ENCODE data around the gene PPDPF.
"Not testable (repeated sequence)": the region's sequence is repeated elsewhere in the genome, so short reads cannot be mapped to it uniquely, and the experiment has no call there.

The PPDPF gene

DNA sequence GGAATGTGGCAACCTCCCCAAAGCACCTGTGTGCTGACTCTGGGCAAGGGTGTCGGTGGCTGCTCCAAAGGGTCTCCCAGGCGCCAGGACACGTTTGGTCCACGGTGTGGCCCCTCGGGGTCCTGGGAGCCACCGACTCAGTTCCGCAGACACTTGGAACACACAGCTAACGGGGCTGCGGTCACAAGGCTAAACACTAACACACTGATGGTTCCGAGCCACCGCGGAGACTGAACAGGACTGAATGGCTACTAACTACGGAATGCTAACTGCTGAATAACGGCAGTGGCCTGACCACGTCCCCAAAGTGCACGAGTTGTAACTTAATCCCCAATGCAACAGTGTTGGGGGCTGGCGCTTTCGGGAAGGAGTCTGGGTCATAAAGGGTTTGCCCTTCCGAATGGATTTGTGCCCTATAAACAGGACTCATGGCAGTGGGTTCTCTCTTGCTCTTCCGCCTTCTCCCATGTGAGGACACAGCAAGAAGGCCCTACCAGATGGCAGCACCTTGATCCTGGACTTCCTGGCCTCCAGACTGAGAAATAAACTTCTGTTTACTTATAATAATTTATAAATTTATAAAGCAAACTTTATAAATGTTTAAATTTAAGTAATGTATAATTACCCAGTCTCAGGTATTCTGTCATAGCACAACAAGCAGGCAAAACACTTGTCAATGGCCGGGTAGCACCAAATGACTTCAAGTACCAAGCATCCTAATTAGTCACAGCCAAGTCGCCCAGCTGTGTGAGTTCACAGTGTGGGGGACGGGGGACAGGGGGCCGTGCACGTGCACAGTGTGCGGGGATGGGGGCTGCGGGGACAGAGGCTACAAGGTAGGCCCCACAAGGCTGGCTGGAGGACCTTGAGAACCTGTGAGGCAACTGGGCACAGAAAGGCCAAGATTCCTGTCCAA, 19.4 kb upstream of the PPDPF start:
- DNase-seq = no peak

DNA sequence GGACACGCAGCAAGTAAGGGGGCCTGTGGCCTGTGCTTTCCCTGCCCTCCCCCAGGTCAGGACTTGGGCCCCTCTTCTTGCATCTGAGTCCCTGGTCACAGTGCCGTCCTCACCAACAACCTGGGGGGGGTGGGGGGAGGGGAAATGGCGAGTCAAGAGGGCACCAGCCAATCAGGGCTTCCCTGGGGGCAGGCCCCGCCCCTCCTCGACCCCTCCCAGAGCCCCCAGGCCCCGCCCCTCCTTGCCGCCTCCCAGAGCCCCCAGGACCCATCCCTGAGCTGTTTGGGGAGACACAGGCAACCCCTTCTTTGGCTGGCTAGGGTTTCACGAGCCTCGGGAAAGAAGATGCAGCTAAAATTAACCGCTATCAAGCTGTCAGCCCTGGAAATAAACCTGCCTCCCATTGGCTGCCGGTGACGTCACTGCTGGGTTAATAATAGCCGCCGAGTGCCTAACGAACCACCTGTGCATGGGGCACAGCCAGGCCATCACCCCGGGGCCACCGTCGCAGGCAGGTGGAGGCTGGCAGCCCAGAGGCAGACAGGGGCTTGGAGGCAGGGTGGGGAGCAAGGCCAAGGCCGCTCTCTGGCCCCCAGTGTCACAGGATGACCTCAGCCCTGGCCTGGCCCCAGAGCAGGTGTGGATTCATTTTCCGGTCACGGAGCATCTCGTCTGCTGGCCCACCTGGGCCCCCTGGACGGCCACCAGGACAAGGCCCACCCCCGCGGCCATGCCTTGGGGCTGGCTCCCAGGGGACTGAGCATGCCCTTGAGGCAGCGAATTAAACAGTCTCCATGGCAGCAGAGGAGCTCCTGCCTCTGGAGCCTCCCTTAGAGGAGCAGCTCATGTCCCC, 18.5 kb upstream of the PPDPF start:
- DNase-seq = no peak

DNA sequence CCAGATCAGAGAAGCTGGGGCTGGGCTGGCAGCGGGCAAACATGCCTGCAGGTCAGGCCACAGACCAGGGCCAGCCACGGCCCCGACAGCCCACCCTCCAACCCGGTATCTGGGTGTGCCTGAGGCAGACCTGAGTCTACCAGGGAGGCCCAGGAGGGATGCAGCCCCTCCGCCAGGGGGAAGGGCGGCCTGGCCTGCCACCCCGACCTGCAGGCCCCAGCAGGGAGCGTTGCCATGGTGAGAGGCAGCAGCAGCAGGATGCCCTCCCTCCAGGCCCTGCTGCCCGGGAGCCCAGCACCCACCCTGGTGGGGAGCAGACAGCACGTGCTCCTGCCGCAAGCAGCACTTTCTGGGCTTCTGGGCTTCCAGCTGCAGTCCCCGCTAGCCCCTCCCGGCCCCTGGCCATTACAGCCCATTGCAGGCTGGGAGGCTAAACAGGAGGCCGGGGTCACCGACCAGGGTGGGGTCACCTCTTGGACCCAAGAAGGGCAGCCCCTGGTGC, 17.8 kb upstream of the PPDPF start:
- DNase-seq = no peak

DNA sequence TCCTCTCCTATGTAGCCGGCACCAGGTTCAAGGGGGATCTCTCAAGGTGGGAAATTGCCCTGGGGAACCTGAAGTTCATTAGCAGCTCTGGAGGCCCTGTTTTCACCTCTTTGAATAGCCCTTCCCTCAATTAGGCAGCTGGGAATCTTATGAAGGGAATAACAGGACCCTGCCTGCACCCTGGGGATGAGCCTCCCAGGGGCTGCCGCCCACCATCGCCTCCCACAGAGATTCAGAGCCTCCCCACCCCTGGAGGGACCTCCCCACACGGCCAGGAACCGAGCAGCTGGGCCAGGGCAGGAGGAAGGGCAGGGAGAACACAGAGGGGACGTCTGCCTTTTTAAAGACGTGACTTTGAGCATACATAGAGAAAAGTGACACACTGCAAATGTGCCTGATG, 17.0 kb upstream of the PPDPF start:
- DNase-seq = no peak

DNA sequence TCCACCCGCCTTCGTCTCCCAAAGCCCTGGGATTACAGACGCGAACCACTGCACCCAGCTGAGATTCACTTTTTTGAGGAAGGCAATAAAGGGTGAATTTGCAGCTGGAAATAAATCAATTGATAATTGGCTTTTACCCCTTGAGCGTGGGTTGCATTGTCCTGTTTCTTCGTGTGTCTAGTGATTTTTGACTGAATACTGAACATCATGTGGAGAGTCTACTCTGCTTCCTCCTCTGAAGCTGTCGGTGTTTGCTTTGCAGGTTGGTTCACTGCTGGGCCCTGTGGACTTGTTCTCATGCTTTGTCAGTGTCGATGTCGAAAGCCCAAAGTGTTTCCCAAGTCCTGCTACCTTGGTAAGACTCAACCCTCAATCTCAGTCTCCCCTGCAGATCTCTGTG, 15.9 kb upstream of the PPDPF start:
- DNase-seq = no peak

DNA sequence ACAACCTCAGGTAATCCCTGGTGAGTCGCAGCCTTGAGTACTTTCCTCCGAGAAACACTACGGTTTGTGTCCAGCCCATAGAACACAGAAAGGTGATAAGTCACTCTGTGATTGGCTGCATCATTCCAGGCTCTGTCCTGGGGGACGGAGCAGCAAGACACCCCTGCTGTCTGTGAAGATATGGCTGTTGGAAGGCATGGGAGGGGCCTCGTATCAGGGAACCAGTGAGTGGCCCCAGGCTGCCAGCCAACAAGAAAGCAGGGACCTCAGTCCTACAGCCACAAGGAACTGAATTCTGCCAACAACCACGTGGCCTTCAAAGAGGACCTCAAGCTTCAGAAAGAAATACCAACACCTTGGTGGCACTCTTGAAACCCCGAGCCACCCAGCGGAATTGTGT, 15.3 kb upstream of the PPDPF start:
- DNase-seq = no peak

DNA sequence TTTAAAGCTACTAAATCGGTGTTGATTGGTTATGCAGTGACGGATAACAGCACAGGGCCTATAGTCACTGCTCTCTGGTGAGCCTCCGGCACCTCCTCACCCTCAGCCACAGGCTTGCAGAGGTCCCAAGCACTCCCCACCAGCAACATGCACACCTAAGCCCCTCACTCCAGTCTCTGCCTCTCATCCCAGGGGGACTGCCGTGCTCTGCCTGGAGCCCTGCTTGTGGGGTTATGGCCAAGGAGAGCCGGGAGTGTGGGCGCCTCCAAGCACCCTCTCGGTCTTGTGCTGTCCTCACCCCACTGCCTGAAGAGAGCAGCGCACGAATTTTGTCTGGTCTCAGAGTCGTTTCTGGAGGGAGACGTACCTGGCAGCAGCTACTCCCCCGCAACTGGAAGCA, 14.8 kb upstream of the PPDPF start:
- DNase-seq = no peak

DNA sequence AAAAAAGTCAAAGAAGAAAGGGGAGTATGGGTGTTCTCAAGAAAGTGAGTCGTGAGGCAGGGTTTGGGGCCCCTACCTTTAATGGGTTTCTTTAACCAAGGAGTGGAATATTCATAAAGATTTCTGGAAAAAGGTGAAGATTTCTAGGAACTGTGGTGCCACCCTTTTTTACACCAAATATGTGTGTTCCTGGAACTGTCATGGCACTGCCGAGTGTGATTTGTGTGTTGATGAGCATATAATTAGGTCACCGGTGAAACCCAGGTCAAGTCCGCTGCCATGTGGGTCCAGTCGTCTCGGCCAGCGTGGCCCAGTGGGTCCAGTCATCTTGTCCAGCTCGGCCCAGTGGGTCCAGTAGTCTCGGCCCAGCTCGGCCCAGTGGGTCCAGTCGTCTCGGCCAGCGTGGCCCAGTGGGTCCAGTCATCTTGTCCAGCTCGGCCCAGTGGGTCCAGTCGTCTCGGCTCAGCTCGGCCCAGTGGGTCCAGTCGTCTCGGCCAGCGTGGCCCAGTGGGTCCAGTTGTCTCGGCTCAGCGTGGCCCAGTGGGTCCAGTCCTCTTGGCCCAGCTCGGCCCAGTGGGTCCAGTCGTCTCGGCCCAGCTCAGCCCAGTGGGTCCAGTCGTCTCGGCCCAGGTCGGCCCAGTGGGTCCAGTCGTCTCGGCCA, 13.4 kb upstream of the PPDPF start:
- DNase-seq = no peak

DNA sequence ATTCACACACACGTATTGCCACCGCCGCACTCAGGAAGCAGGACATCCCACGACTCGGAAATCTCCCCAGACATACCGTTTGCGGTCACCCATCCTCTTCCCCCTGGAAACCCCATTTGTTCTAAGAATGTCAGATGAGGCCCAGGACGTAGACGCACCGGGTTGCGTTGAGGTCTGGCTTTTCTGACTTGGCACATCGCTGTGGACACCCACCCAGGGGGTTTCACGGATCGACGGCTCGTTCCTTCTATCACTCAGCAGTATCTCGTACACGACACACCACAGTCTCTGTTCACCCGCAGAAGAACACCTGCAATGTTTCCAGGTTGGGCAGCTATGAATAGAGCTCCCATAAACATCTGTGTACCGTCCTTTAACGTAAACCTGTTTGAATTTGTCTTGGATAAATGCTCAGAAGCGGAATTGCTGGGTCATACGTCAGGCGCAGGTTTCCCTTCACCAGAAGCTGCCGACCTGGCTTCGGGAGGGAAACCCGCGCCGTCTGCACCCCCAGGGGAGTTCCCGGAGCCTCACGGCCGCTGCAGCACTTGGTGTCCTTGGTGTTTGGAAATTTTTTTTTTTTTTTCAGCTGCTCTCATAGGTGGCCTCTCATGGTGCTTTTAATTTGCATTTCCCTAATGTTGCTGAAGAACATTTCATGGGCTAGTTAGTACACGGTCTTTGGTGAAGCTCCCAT, 12.3 kb upstream of the PPDPF start:
- no peak for DNase-seq

DNA sequence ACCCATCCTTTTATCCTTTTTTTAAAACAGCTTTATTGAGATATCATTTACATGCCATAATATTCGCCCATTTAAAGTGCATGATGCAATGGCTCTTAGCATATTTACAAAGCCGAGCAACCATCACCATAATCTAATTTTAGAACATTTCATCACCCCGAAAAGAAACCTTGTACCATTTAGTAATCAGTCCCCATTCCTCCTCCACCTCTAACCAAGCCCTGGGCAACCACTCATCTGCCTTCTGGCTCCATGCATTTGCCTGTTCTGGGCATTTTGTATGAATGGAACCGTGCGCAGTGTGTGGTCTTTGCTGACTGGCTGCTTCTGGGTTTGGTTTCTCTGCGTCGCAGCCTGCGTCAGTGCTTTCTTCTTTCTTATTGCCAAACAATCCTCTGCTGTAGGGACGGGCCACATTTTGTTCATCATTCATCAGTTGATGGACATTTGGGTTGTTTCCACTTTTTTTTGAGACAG, 11.4 kb upstream of the PPDPF start:
- DNase-seq = no peak

DNA sequence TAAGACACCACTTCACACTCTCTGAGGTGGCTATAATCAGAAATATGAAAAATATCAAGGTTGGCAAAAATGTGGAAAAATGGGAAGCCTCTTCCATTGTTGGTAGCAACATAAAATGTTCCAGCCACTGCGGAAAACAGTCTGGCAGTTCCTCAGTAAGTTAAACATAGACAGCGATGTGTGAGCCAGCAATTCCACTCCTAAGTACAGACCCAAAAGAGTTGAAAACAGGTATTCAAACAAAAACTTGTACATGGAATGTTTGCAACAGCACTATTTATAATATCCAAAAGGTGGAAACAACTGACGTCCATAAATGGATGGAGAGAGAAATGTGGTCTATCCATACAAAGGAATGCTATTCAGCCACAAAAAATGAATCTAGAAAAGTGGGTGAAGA, 7.4 kb upstream of the PPDPF start:
- DNase-seq = no peak

DNA sequence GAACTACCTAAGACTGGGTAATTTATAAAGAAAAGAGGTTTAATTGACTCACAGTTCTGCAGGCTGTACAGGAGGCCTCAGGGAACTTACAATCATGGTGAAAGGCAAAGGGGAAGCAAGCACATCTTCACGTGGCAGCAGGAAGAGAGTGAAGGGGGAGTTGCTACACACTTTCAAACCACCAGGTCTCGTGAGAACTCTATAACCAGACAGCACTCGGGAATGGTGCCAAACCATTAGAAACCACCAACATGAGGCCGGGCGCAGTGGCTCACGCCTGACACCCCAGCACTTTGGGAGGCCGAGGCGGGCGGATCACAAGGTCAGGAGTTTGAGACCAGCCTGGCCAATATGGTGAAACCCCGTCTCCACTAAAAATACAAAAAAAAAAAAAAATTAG, 6.0 kb upstream of the PPDPF start:
- DNase-seq = not testable (repeated sequence)

DNA sequence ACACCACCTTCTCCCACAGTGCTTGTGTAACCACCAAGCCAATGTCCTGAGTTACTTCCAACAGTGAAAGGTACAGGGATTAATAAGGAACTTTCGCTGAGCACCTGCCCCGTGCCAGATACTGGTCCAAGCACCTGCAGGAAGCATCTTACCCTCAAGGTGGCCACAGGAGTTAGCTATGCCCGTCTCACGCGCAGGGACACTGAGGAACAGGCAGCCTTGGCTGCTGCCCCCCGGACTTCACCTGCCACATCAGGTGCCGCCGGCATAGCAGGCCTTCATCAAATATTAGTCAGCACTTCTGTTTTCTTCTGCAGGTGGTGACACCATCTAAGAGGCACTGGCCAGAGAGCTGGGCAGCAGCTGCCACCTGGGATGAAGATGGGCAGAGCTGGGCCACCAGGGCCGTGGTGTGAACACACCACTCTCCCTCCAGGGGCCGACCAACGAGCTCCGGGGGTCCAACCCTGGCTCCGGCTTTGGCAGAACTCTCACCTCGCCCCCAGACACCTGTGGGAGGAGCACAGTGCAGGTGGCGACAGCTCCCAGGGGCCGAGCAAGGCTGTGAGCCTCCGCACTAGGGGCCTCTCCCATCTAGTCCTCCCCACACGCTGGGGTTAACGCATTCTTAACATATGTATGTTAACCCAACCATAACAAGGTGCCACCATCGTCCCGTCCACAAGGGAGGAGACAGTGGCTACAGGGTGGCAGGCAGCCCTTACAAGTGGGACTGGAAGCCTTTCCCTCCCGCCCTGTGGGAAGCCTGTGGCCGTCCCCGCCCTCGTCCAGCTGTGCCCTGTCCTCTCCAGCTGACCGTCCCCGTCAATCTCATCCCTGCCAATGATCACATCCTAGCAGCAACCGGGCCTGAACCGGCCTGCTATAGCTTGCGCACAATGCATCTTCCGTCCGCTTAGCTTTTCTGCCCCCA, 2.9 kb upstream of the PPDPF start:
- DNase-seq = no peak

DNA sequence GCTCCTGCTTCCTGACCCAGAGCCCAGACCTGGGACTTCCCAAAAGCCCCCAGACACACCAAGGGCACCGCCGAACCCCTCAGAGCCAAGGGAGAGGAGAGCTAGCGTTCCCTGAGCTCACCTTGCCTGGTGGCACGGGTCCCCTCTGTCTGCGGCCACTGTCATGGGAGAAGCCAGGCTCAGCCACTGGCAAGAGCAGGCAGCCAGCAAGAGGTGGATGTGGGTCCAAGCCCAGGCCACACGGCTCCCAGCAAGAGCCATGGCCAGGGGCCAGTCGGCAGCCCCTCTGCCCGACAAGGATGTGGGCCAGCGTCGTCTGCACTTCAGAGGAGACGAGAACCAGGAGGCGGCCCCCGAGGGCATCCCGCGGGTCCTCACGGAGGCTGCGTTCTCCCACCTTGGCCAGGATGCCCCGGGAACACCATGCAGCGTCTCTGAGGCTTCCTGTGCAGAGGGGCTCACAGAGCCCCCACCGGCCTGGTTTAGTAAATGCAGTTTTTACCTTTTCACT, 2.2 kb upstream of the PPDPF start:
- DNase-seq = no peak

DNA sequence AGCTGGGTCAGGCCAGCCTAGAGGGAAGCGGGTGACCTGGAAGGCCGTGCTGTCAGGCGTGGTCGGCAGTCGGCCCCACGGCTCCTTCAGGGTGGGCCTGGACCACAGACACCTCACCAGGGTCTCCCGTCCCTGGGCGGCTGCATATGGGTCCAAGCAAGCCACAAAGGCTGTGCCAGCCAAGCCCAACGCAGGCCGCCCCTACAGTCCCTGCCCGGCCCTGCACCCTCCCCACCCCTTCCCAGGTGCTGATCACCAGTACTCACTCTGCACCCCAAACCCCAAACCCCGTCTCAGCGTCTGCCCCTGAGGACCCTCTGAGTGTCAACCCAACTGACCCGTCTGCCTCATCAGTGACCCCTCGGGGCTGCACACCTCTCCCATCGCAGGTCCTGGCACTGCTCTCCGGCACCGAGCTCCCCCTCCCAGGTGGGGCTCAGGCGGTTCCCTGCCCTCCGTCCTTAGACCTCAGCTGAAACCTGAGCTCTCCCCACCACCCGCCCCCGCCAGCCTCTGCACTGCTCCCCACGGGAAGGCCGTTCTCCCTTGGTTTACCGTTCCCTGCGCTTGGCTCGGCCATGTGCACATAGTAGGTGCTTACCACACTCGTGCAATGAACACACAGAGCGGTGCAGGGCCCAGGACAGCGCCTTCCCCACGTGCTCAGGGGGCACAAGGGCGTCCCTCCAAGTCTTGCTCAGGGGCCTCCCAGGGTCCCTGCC, 1.5 kb upstream of the PPDPF start:
- no peak for DNase-seq

DNA sequence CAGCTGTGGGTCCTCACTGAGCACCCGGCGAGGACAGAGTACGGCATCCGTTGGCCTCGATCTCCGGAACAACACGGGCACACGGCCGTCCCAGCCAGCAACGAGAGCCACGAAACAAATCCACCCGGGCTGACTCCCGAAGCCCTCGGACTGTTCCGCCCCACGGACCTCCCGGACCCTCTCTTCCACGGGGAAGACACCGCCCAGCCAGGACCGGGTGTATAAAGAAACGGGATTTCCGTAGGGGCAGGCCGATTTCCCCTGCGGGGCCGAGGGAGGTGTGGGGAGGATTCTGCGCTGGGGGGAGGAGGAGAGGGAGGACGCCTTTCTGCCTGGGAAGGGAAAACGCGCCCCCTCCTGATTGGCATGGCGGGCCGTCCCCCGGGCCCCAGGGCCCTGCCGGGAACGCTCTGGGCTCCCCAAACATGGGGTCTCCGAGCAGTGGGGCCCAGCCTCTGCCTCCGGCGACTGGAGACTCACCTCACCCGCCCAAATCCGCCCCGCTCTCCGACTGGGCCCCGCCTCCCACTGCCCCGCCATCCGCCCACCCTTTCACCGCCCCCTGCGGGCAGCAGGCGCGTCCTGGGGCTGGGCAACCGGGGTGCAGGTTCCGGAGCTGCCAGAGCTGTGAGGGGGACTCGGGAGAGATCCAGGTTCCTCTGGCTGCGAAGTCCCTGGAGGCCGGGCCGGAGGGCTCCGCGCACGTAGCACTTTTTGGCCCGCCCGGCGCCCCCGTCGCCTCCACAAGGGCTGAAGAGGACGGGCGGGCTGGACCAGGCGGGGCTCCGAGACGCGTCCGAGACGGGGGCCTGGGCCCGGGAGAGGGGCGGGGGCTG, 679 bp upstream of the PPDPF start:
- peak; percentile 54 for DNase-seq

DNA sequence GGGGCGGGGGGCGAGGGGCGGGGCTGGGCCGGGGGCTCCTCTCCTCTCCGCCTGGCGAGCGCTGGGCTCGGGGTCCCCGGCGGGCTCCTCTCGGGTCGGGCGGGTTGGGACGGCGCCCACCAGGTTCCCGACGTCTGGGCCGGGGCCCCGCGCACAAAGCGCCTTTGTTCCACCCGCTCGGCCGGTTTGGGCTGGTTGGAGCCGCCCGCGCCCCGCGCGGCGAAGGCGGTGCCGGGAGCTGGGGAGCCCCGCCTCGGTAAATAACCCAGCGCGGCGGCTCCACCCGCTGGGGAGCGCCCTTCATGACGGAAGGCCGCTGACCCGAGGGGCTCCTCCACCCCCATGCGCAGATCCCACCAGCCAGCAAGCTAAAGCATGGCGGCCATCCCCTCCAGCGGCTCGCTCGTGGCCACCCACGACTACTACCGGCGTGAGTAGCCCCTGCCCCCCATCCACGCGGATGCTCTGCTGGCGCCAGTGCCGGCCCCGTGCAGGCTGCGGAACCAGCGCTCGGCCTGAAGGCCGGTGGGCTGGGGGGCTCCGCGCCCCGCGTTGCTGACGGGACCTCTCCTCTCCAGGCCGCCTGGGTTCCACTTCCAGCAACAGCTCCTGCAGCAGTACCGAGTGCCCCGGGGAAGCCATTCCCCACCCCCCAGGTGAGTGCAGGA, 503 bp downstream of the PPDPF start:
- peak; percentile 59 for DNase-seq

DNA sequence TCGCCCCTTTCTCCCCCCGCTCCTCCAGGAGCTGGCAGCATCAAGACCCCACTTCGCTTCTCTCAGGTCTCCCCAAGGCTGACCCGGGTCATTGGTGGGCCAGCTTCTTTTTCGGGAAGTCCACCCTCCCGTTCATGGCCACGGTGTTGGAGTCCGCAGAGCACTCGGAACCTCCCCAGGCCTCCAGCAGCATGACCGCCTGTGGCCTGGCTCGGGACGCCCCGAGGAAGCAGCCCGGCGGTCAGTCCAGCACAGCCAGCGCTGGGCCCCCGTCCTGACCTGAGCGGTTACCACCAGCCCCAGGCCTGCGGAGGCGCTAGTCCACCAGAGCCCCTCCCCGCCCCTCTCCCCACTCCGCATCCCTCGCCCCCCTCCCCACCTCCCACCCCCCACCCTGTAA, 1.0 kb downstream of the PPDPF start:
- no peak for DNase-seq

Measured in central memory CD4-positive, alpha-beta T cell (primary cell).